HG02610 (cell line): ENCODE results near the gene UBALD1.
A peak's percentile ranks its signal among the peaks of the same experiment; 100 is the strongest.

ENCODE experiments used
- ATAC-seq: cut with Tn5 transposase; IDR thresholded peaks from one replicate; pipeline ENCODE4 v1.9.1; 2021; ENCODE audit warnings: mild to moderate bottlenecking, moderate library complexity; ENCODE audit not compliant: unreplicated experiment

Gene UBALD1

DNA sequence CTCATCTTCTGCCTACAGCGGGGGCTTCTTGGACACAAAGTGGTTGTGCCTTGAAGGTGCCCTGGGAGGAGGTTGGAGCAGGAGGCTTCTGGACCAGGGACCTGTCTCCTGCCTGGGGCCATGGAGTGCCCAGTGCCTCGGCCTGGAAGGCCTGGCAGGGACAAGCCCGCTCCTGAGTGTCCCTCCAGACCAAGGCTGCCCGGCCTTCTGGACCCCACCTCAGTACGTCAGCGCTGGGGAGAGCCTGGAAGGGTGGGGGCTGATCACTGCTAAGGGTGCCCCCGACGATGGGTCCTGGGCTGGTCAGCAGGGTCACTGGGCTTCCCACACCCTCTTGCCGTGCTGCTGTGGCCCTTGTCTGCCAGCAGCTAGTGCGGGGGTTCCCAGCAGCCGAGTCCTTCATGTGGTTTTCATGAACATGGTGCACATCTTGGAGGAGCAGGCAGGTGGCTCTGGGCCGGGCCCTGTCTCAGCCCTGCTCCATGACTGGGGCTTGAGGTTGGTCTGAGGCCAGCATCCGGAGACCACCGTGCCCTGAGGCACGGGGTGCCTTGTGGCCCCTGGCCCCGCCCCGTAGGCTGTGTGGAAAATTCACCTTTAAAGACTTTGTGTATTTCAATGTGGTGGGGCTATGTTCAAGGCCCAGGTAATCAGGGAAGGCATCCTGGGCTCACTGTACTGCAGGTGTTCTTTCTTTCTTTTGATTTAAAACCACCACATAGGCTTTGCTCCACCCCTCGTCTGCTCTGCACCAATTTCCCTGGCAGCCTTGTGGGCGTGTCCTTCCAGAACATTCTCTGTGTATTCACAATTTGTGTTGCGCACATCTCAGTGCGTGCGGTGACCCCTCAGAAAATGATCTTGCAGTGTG, 32.3 kb upstream of the UBALD1 start:
- no peak for ATAC-seq

DNA sequence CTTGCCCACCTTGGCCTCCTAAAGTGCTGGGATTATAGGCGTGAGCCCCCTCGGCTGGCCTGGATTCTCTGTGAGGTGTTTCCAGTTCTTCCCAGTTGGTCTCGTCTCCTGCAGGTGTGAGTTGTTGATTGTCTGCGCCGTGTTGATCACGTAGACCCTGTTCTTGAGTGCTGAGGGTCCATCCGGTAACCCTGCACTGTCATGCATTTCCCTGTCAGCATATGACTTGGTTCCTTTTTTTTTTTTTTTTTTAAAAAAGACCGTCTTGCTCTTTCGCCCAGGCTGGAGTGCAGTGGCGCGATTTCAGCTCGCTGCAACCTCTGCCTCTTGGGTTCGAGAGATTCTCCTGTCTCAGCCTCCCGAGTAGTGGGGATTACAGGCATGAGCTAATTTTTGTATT, 27.2 kb upstream of the UBALD1 start:
- no peak for ATAC-seq

DNA sequence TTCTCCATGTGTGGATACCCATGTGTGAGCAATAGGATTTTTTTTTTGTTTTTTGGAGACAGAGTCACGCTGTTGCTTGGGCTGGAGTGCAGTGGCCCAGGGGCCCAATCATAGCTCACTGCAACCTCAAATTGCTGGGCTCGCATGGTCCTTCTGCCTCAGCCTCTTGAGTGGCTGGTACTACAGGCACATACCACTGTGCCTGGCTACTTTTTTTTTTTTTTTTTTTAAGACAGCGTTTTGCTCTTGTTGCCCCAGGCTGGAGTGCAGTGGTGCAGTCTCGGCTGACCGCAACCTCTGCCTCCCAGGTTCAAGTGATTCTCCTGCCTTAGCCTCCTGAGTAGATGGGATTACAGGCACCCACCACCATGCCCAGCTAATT, 26.6 kb upstream of the UBALD1 start:
- no peak for ATAC-seq

DNA sequence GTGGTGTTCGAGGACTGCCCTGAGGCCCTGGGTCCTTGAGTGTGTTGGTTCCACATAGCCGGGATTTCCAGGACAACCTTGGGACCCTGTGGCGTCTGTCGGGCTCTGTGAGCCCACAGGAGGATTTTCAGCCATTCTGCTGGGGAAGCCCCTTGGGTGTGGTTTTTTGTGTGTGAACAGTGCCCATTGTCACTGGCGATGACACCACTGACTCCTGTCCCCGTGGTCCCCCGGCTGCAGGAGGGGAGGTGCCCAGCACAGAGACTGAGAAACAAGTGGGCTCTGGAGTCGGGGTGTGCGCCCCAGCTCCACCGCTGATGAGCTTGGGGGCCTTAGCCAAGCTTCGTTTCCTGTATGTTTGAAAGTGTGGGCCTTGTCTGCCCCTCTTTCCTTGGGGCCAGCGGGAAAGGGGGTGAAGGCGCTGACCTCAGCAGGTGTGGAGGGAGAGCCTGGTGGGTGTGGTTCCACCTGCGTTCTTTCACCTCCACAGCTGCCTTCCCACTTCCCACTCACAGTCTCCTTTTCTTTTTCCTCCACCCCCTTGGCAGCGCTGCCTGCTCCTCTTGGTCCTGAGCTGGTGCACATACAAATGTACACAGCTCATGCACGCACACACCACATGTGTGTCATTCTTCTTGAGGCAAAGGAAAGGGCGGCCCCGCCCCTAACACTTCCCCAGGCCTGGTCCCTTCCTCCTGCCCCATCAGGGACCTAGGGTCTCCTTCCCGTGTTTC, 26.1 kb upstream of the UBALD1 start:
- no peak for ATAC-seq

DNA sequence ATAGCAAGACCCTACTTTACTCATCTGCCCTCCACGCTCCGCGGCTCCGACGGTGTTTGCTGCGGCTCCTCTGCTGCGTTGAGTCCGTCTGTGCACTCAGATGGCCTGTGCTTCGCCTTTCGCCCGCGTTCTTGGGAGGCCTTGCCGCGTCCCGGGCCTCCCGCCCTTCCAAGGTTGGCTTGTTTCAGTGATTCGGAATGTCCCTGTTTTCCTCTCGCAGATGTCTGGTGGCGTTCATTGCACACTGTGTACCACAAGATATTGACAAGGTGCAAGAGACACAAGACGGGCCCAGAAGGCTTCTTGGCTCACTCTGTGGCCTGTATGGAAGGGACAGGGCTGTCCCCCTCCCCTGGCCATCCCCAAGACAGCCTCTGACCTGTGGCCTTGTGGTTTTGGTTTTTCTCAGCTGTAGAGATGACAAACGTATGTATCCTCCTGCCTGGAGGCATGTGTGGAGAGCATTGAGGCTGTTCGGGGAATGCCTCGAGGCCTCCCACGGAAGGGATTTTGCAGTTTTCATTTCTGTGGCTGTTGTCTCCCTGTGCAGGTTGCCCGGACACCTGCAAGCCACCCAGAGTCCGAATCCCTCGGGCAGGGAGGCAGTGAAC, 25.3 kb upstream of the UBALD1 start:
- no peak for ATAC-seq

DNA sequence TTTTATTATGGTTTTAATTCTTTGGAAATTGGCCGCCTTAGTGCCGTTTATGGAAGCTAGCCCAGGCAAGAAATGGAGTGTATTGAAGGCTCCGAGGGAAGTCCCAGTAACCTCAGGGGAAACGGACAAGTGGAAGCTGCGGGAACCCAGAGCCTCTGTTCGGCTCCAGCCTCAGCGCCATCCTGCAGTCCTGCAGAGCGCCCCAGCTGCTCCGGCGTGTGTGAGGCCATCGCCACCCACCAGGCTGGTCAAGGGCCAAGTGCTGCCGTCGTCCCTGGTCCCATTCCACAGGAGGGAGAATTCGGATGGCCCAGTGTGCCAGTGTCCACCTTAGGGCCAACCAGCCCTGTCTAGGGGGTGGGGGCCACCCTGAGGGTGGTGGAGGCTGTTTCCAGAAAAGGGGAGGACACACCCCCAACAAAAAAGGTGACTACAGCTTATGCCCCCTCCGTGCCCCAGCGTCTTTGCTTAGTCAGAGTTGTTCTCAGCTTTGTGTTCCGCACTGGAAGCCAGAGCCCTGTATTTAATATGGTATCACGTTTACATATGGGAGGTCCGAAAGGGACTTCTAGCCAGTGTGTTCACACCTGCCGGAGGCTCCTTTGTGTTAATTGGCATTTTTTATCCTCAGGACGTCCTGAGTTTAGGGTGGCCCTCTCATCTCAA, 22.9 kb upstream of the UBALD1 start:
- ATAC-seq: no peak

DNA sequence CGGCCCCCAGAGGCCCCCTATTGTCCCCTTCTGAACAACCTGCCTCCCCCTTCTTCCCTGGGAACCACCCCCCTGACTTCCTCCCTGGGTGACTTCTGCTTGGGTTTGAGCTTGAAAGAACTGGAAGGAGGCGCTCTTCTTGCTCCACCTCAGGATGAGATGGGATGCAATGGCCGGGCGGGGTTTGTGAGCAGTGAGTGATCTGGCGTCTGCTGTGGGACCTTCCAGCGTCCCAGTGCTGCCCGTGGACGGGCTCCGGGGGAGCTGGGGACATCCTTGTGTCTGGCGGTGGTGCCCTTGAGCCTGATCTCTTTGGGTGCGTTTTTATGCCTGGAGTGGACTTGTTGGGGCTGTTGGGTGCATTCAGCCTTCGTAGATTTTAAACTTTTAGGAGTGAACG, 21.5 kb upstream of the UBALD1 start:
- no peak for ATAC-seq

DNA sequence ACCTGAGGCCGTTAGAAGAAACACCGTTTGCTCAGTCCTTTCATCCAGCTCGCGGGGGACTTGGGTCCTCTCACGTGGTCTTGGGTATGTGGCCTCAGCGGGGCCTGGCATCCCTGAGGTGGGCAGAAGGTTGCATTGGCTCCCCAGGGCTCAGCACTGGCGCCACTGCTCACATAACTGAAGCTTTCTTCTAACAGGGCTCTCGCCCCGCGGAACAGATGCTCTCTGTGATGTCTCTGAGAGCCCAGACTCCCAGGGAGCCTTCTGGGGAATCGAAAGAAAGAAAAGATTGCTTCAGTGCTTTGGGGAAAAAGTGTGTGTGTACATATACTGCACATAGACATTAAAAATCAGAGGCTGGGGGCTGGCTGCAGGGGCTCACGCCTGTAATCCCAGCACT, 20.1 kb upstream of the UBALD1 start:
- no peak for ATAC-seq

DNA sequence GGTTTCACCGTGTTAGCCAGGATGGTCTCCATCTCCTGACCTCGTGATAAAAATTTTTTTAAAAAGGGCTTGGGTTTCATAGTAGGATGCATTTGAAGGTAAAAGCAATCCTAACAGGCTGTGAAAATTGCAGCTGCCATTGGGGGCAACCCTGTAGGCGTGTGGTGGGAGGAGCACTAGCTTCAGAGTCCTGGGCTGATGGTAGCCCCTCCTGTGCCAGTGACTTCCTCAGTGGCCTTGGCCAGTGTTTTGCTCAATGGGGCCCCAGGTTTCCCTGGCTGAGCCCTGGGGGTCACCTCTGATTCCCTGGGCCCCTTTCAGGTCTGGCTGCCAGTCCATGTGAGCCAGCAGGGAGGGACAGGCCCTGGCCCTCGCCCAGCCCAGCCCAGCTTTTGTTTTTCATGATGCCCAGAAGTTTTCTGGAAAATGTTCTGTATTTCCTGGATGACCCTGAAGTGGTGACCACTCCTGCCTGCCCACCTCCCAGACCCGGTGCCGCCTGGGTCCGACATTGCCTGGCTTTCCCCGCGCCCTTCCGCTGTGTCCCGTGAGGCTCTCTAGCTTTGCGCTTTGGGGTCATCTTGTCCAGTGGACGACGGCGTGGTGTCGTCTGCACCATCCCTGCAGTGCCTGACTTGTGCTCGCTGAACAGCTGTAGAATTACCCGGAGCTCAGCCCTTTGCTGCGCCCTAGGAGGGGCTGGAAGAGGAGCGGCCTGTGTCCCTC, 19.4 kb upstream of the UBALD1 start:
- ATAC-seq: no peak

DNA sequence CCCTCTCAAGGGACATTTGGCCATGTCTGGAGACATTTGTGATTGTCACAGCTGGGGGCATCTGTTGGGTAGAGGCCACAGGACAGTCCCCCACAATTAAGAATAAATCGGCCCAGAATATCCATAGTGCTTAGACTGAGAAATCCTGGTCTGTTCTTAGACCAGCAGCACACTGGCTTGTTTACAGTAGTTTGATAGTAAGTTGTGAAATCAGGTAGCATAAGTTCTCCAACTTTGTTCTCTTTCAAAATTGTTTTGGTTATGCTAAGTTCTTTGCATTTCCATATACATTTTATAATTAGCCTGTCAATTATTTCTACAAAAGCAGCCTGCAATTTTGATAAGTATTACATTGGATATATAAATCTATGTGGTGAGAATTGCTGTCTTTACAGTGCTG, 16.8 kb upstream of the UBALD1 start:
- ATAC-seq: no peak

DNA sequence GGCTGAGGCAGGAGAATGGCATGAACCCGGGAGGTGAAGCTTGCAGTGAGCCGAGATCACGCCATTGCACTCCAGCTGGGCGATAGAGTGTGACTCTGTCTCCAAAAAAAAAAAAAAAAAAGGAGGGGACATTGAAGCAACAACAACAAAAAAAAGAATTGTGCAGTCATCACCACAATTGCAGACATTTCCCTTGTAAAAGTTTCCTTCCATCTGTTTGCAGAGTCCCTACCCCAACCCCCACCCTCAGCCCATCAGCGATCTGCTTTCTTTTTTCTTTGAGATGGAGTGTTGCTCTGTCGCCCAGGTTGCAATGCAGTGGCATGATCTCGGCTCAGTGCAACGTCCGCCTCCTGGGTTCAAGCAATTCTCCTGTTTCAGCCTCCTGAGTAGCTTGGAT, 13.6 kb upstream of the UBALD1 start:
- no peak for ATAC-seq

DNA sequence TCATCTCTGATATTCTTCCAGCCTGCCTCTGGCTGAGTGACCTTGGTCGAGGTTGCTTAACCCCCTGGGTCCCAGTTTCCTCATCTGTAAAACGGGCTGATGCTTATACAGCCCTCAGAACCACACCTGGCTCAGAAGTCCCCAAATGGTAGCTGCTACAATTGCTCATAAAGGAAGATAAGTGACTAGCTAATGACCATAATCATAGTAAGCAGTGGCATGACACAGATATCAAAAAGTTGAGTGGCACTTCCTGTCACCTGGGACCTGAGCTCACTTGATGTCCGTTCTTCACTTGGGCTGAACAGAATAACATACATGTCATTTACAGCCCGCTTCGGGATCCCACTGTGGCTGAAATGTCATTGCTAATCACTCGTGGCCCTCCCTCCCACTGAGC, 11.7 kb upstream of the UBALD1 start:
- no peak for ATAC-seq

DNA sequence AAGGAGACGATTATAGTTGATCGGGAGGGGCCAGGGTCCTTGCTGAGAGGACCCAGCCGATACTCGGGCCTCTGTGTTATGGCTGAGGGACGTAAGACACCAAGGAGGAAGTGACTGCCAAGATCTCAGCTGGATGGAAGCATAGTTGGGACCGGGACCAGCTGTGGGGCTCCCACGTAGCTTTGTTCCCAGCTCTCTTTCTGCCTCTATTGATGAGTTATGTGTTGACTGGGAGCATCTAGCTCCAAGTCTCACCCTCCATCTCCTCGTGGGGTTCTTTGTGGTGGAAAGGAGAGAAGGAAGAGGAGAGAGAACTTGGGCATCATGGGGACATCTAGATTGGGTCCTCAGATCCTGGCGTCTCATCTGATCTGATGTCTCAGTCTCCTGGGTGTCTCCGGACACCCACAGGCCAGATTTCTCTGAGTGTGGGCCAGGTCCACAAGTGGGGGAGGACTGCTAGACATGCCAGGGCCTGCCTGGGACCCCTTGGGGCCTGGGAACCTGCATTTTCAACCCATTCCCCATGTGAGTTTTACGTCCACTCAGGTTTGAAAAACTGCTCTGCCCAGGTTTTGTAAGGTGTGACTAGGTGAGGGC, 11.0 kb upstream of the UBALD1 start:
- ATAC-seq: no peak

DNA sequence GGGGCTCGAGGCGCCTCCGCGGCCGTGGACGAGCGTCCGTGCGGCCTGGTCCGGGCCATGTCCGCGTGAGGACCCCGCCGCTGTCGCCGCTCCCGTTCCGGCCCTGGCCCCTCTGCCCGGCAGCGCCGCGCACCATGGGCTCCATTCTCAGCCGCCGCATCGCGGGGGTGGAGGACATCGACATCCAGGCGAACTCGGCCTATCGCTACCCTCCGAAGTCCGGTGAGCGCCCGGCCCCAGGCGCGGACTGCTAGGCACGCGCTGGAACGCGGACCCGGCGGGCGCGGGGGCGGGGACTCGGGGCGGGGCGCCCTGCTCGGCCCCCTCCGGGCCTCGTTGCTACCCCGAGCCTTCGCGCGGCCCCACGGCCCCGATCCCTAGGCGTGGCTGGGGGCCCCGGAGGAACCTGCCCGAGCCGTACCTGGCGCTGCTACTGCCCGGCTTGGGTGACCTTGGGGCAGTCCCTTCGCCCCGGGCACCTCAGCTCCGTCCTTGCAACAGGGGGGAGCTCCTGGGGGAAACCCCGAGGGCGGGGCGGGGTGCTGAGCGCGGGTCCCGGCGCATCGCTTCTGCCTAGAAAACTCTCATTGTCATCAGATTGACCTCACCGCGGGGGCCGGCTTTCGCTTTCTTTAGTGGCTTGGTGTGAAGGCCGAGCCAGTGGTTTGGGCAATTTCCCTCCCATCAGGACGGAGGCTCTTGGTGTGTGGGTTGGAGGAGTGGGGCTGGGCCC, 10.3 kb upstream of the UBALD1 start:
- peak; percentile 59 for ATAC-seq

DNA sequence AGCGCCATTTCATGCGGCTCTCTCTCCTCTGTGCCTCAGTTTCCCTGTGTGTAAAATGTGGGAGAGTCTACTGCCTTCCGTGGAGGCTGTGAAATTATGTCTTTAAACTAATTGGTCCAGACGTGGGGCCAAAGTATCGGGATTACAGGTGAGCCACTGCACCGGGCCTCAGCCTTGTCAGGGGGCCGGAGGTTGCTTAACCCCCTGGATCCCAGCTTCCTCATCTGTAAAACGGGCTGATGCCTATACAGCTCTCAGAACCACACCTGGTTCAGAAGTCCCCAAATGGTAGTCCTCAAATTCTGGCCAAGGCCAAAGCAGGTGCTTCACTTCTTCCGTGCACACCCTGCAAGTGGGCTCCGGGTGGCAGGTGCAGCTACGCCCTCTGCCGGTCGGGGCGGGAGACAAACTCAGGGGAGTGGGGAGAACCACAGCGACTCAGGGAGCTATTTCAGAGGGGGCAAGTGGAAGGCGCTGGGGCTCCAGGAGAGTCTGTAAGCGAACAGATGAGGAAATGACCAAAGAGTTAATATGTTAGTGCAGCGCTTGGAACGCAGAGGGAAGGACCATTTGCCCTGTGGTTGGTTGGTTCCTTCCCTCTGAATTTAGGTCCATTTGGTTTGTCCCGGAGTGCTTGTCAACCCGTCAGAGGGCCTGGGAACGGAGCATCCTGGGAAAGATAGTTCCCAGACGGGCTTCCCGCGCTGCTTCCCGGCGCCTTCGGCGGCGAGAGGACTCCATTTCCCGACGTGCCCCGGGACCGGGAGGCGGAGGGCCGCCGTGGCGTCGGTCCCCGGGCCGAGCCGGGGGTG, 9.5 kb upstream of the UBALD1 start, which contains the start of gene MGRN1:
Gene MGRN1 (plus strand): TSS at position 812 of the 812 bp plus-strand sequence. CDS start 135 bp downstream, outside the sequence.
- peak; percentile 61 for ATAC-seq

DNA sequence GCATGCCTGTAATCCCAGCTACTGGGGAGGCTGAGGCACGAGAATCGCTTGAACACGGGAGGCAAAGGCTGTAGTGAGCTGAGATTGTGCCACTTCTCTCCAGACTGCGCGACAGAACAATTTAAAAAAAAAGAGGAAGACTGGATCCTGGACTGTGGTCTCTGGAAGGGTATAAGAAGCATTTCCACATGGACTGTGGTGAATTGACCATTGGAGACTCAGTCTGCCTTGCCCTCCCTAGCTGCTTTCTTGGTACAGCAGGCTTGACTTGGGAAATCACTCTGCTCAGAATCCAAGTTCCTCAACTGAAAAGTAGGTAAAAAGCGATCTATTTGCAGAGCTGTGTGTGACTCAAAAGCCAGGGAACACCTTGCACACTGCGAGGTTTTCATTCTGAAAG, 8.9 kb upstream of the UBALD1 start:
- ATAC-seq: no peak

DNA sequence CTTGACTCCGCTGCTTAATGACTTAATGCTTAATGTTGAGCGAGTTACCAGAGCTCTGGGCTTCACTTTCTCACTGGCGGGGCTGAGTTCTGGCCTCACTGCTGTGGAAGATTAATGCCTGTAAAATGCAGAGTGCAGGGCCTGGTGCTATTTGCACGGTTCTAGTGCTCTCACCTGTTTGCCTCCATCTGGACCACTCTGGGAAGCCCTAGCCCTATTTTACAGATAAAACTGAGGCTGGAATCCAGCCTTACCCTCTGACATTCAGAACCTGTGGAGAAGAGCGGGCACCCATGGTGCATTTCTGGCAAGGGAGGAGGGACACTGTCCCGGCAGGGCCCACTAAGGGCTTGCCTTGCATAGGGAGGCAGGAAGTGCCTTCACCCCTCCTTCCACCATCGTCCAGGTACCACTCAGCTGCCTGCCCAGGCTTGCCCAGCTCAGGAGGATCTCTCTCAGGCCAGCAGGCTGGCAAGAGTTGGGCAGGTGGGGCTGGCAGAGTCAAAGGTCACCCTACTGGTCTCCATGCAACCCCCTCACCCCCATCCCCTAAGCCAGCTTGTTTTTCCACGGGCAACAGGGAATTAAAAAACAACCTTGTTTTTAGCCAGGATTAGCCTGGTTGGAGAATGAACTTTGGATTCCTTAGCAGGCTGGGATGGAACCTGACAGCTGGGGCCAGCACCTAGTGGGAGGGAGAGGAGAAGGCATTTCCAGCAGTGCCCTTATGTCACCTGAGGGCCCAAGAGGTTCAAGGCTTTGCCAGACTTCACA, 4.1 kb upstream of the UBALD1 start:
- ATAC-seq: no peak

DNA sequence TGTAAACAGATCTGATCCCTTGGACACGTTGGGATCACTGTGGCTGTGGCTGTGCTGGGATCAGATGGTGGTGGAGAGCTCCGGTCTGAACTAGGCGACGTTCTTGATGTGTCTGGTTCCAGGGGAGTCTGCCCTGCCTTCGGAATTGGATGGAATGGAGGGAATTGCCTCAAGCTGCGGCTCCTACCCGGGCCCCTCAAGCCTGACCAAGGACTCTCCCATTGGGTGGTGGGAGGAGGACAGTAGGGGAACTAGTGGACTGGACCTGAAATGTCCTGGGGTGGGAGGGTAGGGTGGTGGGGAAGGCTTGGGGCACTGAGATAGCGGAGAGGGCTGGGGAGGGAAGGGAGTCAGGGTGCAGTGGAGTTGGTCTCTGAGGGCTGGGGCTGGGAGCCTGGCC, 3.2 kb upstream of the UBALD1 start:
- no peak for ATAC-seq
